A549 (cell line): Measurements from ENCODE around the gene NCEH1. TPM values are rescaled to one million over a fixed set of nuclear protein-coding genes. Genes with fewer than 3 reads are reported as not detected.

ENCODE experiments used
- ATAC-seq, 2 experiments: fragments of 200-7000 bp in 1 of 2; fragments of >200 bp in 1 of 2; cut with Nextera tagmentation in 1 of 2; cut with Tn5 transposase in 1 of 2; 3 replicates each; pipeline versions ENCODE4 v1.8.0 to v1.9.1; 2018 to 2020; ENCODE audit warnings: mild to moderate bottlenecking in 1 of 2, moderate library complexity in 1 of 2
- CTCF ChIA-PET: fragments of 300-600 bp; sonication (Branson Sonifier 250); formaldehyde crosslinking; extraction: SDS; loops from one replicate; lab custom pipeline; 2021; ENCODE audit warnings: antibody characterized with exemption, inconsistent platforms; lab: Yijun Ruan, JAX
- POLR2A ChIA-PET: fragments of 350-600 bp; formaldehyde crosslinking; extraction: SDS; loops from one replicate; lab custom pipeline; 2021; ENCODE audit warnings: antibody characterized with exemption, inconsistent platforms; lab: Yijun Ruan, JAX
- DNase-seq, 2 experiments: peaks; one replicate each; pipeline versions ENCODE4 v3.0.0 to v3.0.0-alpha.2; 2011 to 2016; ENCODE audit warnings: low read depth in 1 of 2, low spot score in 1 of 2
- FAIRE-seq: peaks from 2 replicates; lab custom pipeline; 2011; peaks lifted over from hg19 to GRCh38; lab: Jason Lieb, UNC
- H3K27ac ChIP-seq, 2 experiments: fragments of >200 bp; sonication (Bioruptor Twin); formaldehyde crosslinking; 3 replicates each; pipeline ENCODE4 v1.5.1; 2016 to 2017
- H3K4me1 ChIP-seq: fragments of >200 bp; sonication (Bioruptor Twin); formaldehyde crosslinking; 3 replicates; pipeline ENCODE4 v1.6.1; 2016
- H3K4me2 ChIP-seq: fragments of >200 bp; sonication (Bioruptor Twin); formaldehyde crosslinking; 3 replicates; pipeline ENCODE4 v1.6.1; 2016
- H3K4me3 ChIP-seq: fragments of >200 bp; sonication (Bioruptor Twin); formaldehyde crosslinking; 3 replicates; pipeline ENCODE4 v1.5.1; 2016
- H3K9me3 ChIP-seq: fragments of >200 bp; sonication (Bioruptor Twin); formaldehyde crosslinking; 3 replicates; pipeline ENCODE4 v1.6.1; 2016
- CBX2 ChIP-seq: fragments of 200-600 bp; sonication (generic); IDR thresholded peaks from 2 replicates; pipeline ENCODE4 v1.6.1; 2016; ENCODE audit warnings: low read depth, mild to moderate bottlenecking, borderline replicate concordance
- CBX8 ChIP-seq: fragments of 200-600 bp; sonication (generic); IDR thresholded peaks from 2 replicates; pipeline ENCODE4 v1.6.1; 2016
- CEBPB ChIP-seq, 2 experiments: fragments of >200 bp in 1 of 2; sonication (Bioruptor Twin) in 1 of 2; formaldehyde crosslinking in 1 of 2; IDR thresholded peaks; 2 replicates each; pipeline ENCODE4 v1.6.1; 2012 to 2016
- EHMT2 ChIP-seq: fragments of 200-600 bp; sonication (generic); IDR thresholded peaks from 2 replicates; pipeline ENCODE4 v1.6.1; 2016; ENCODE audit warnings: antibody characterized with exemption, low read depth, mild to moderate bottlenecking, moderate library complexity
- EP300 ChIP-seq, 2 experiments: fragments of >200 bp; sonication (Bioruptor Twin); formaldehyde crosslinking; IDR thresholded peaks; 2 replicates in 1 of 2; 3 replicates in 1 of 2; pipeline ENCODE4 v1.6.1; 2016 to 2017
- FOSL2 ChIP-seq, 2 experiments: fragments of 450-650 bp in 1 of 2; fragments of >200 bp in 1 of 2; sonication (Bioruptor Twin) in 1 of 2; formaldehyde crosslinking; IDR thresholded peaks; 2 replicates each; pipeline versions ENCODE4 v1.5.0 to v1.6.1; 2016 to 2020; ENCODE audit warnings: mild to moderate bottlenecking in 1 of 2, moderate library complexity in 1 of 2
- GATA3 ChIP-seq: IDR thresholded peaks from 2 replicates; pipeline ENCODE4 v1.6.1; 2012; ENCODE audit warnings: borderline replicate concordance
- HMGXB4 ChIP-seq: fragments of 250-450 bp; sonication (Bioruptor Pico); IDR thresholded peaks from 2 replicates; pipeline ENCODE4 v1.5.0; 2021; ENCODE audit warnings: mild to moderate bottlenecking, moderate library complexity, borderline replicate concordance
- HOXB5 ChIP-seq: fragments of 250-450 bp; sonication (Bioruptor Pico); IDR thresholded peaks from 2 replicates; pipeline ENCODE4 v1.5.0; 2020; ENCODE audit warnings: mild to moderate bottlenecking, moderate library complexity
- JUNB ChIP-seq: fragments of >200 bp; sonication (Bioruptor Twin); formaldehyde crosslinking; IDR thresholded peaks from 2 replicates; pipeline ENCODE4 v1.6.1; 2016
- KDM5A ChIP-seq: fragments of 200-600 bp; sonication (generic); IDR thresholded peaks from 2 replicates; pipeline ENCODE4 v1.6.1; 2016; ENCODE audit warnings: antibody characterized with exemption, mild to moderate bottlenecking
- MAFK ChIP-seq: fragments of 450-650 bp; IDR thresholded peaks from 2 replicates; pipeline ENCODE4 v1.6.1; 2014; ENCODE audit not compliant: partially characterized antibody
- MAX ChIP-seq: IDR thresholded peaks from 2 replicates; pipeline ENCODE4 v1.6.1; 2012
- MAZ ChIP-seq: fragments of 150-350 bp; IDR thresholded peaks from 2 replicates; pipeline ENCODE4 v1.6.1; 2014; ENCODE audit warnings: antibody characterized with exemption, low read depth, low read length, borderline replicate concordance
- NFE2L2 ChIP-seq: fragments of 150-350 bp; conservative IDR thresholded peaks from 2 replicates; pipeline ENCODE4 v1.6.1; 2014; ENCODE audit warnings: low read length
- NPAS2 ChIP-seq: fragments of 250-450 bp; sonication (Bioruptor Pico); IDR thresholded peaks from 2 replicates; pipeline ENCODE4 v1.8.0; 2022; ENCODE audit warnings: mild to moderate bottlenecking, moderate library complexity, borderline replicate concordance
- NR3C1 ChIP-seq: fragments of >200 bp; sonication (Bioruptor Twin); formaldehyde crosslinking; IDR thresholded peaks from 3 replicates; pipeline ENCODE4 v1.6.1; 2017
- PBX3 ChIP-seq: IDR thresholded peaks from 2 replicates; pipeline ENCODE4 v1.6.1; 2012
- PHF8 ChIP-seq: fragments of 200-600 bp; sonication (generic); IDR thresholded peaks from 2 replicates; pipeline ENCODE4 v1.6.1; 2016; ENCODE audit warnings: low read depth, mild to moderate bottlenecking, antibody characterized with exemption, moderate library complexity, borderline replicate concordance
- RAD21 ChIP-seq, 2 experiments: fragments of >200 bp in 1 of 2; sonication (Bioruptor Twin) in 1 of 2; formaldehyde crosslinking in 1 of 2; IDR thresholded peaks in 1 of 2; conservative IDR thresholded peaks in 1 of 2; 2 replicates in 1 of 2; 3 replicates in 1 of 2; pipeline ENCODE4 v1.6.1; 2012 to 2018; ENCODE audit warnings: inconsistent platforms in 1 of 2
- RARB ChIP-seq: fragments of 250-450 bp; sonication (Bioruptor Pico); IDR thresholded peaks from 2 replicates; pipeline ENCODE4 v1.8.0; 2021; ENCODE audit warnings: mild to moderate bottlenecking, moderate library complexity
- RFX5 ChIP-seq: fragments of 450-650 bp; IDR thresholded peaks from 2 replicates; pipeline ENCODE4 v1.7.1; 2014; ENCODE audit warnings: antibody characterized with exemption, mild to moderate bottlenecking, moderate library complexity
- TP53 ChIP-seq: fragments of 250-450 bp; sonication (Bioruptor Pico); IDR thresholded peaks from 2 replicates; pipeline ENCODE4 v1.5.0; 2021; ENCODE audit warnings: mild to moderate bottlenecking, moderate library complexity
- ZNF302 ChIP-seq: fragments of 250-450 bp; sonication (Bioruptor Pico); IDR thresholded peaks from 2 replicates; pipeline ENCODE4 v1.9.0; 2021; ENCODE audit warnings: inconsistent platforms, mild to moderate bottlenecking, moderate library complexity
- ZSCAN20 ChIP-seq: fragments of 250-450 bp; sonication (Bioruptor Pico); IDR thresholded peaks from 2 replicates; pipeline ENCODE4 v1.8.0; 2022; ENCODE audit warnings: mild to moderate bottlenecking, moderate library complexity
- WGBS: methylation state at CpG from one replicate; pipeline ENCODE4 v1.1.6; 2017; ENCODE audit errors: missing lambda C conversion rate; 5-methylcytosine and 5-hydroxymethylcytosine counted together
- polyA plus RNA-seq, 4 experiments: library from polyadenylated mRNA; depleted of rRNA in 3 of 4; stranded (reverse); fragments of >200 nt; fragmentation: RNase III in 1 of 4; extraction: RNeasy Plus Mini Kit Qiagen cat#74134 plus additional on column Dnase treatment in 1 of 4; gene quantifications; 2 replicates in 3 of 4; 3 replicates in 1 of 4; pipeline ENCODE4 v1.2.3, GENCODE V29; 2011 to 2017

NCEH1 gene
- polyA plus RNA-seq, 2 of the 4 experiments (the other 2 are of a cell fraction) = 21.4 to 33.2 TPM

- DNase-seq (no peak), ATAC-seq (no peak), FAIRE-seq (no peak)
- Histone ChIP-seq H3K4me1 (peaks cover 17% of the 10 kb centered on the region), H3K4me2 (no peak overlapping the region), H3K27ac (no peak overlapping the region), H3K4me3 (no peak overlapping the region), H3K9me3 (no peaks in the 10 kb centered on the region)
- POLR2A ChIA-PET = no interaction called here
- TF ChIP-seq CEBPB (IDR thresholded peaks at IDR 0.05) (peak; percentile 19 to 47; a peak in 3 of 4 replicates), PHF8 (no peak)
- CTCF ChIA-PET = interaction anchor here (0.6 to 1.8 kb wide), 3 partner anchors 12 to 23 kb away, joined by 3 to 4 read pairs (median 4); no protein-coding TSS in a partner anchor
- 78% methylated on average over 5 of the region's 5 CpGs for WGBS
Observed at GRCh38 chr3:172696357-172696756, 14.5 kb downstream of the NCEH1 start.

GRCh38 chr3:172694573-172695246 lies 16.2 kb downstream of the NCEH1 start:
- Histone ChIP-seq H3K4me2 (no peak overlapping the region), H3K4me1 (peaks cover 24% of the 10 kb centered on the region), H3K4me3 (no peak overlapping the region), H3K9me3 (no peaks in the 10 kb centered on the region), H3K27ac (no peak overlapping the region)
- FAIRE-seq (no peak), ATAC-seq (no peak), DNase-seq (no peak)
- TF ChIP-seq JUNB = no peak
- no peak for TF ChIP-seq TP53 (CRISPR knock-in tag)
- no peak for TF ChIP-seq RARB (CRISPR knock-in tag)
- no peak for TF ChIP-seq MAFK
- TF ChIP-seq ZSCAN20 (CRISPR knock-in tag) = no peak
- TF ChIP-seq CBX2 = no peak
- no peak for TF ChIP-seq RFX5
- TF ChIP-seq FOSL2 (IDR thresholded peaks at IDR 0.05) = no peak
- TF ChIP-seq FOSL2 (CRISPR knock-in tag; IDR thresholded peaks at IDR 0.05) = no peak
- no peak for TF ChIP-seq GATA3
- no peak for TF ChIP-seq CBX8
- TF ChIP-seq MAZ = no peak
- CTCF ChIA-PET = interaction anchor here (0.6 to 1.1 kb wide), 3 partner anchors 8 to 22 kb away, joined by 3 to 4 read pairs (median 3); no protein-coding TSS in a partner anchor
- 95% methylated on average over 3 of the region's 4 CpGs for WGBS
- POLR2A ChIA-PET = no interaction called here

- ChIA-PET CTCF (interaction anchor here (0.8 to 2.6 kb wide), 5 partner anchors 16 to 231 kb away, joined by 3 to 13 read pairs (median 7); partner anchors contain the start of genes ECT2 and NCEH1), POLR2A (no interaction called here)
- Histone ChIP-seq H3K4me3 (no peak overlapping the region), H3K9me3 (no peaks in the 10 kb centered on the region), H3K4me1 (peaks cover 29% of the 10 kb centered on the region), H3K27ac (no peak overlapping the region), H3K4me2 (no peak overlapping the region)
- FAIRE-seq (no peak), DNase-seq (no peak), ATAC-seq (no peak)
- 91% methylated on average over 2 of the region's 2 CpGs for whole genome bisulfite sequencing
- TF ChIP-seq ZNF302 (CRISPR knock-in tag) (no peak), RAD21 (conservative IDR thresholded peaks at IDR 0.05 in 1 of 2, IDR thresholded peaks at IDR 0.05 in 1 of 2) (no peak), PHF8 (no peak), NR3C1 (no peak), HMGXB4 (CRISPR knock-in tag) (no peak), CEBPB (IDR thresholded peaks at IDR 0.05) (no peak), MAZ (no peak), NPAS2 (CRISPR knock-in tag) (no peak), EP300 (IDR thresholded peaks at IDR 0.05) (no peak), KDM5A (no peak), HOXB5 (CRISPR knock-in tag) (no peak), EHMT2 (no peak), NFE2L2 (no peak), PBX3 (no peak), MAX (no peak)
Observed at GRCh38 chr3:172692751-172693338, 18.0 kb downstream of the NCEH1 start.
